HepG2 (cell line): ENCODE data around the gene APOC1. TPM values are rescaled to one million over a fixed set of nuclear protein-coding genes. Genes with fewer than 3 reads are reported as not detected.
A peak's percentile ranks its signal among the peaks of the same experiment; 100 is the strongest.

Experiments
- ETV5 ChIP-seq: IDR thresholded peaks from 2 replicates; pipeline ENCODE4 v1.6.1; 2018; ENCODE audit warnings: missing biosample characterization, missing genetic modification reagents, inconsistent platforms, borderline replicate concordance
- HMG20B ChIP-seq: conservative IDR thresholded peaks from 2 replicates; pipeline ENCODE4 v1.6.1; 2016; ENCODE audit warnings: missing genetic modification reagents, missing compliant biosample characterization
- KAT7 ChIP-seq: IDR thresholded peaks from 2 replicates; pipeline ENCODE4 v1.6.1; 2018; ENCODE audit warnings: borderline replicate concordance, missing compliant biosample characterization
- MEF2D ChIP-seq: sonication (generic); formaldehyde crosslinking; IDR thresholded peaks from 2 replicates; pipeline ENCODE4 v1.5.1; 2020; ENCODE audit warnings: mild to moderate bottlenecking, missing genetic modification reagents
- PCBP1 ChIP-seq: fragments of 200-400 bp; formaldehyde crosslinking; IDR thresholded peaks from 2 replicates; pipeline ENCODE4 v1.6.1; 2017; ENCODE audit warnings: mild to moderate bottlenecking, low read depth, low read length, borderline replicate concordance
- PLSCR1 ChIP-seq: sonication (generic); formaldehyde crosslinking; IDR thresholded peaks from 2 replicates; pipeline ENCODE4 v1.5.0; 2020; ENCODE audit warnings: missing genetic modification reagents, mild to moderate bottlenecking, borderline replicate concordance
- THAP9 ChIP-seq: sonication (generic); formaldehyde crosslinking; IDR thresholded peaks from 2 replicates; pipeline ENCODE4; 2020; ENCODE audit warnings: missing genetic modification reagents, mild to moderate bottlenecking, borderline replicate concordance
- TRIM22 ChIP-seq: fragments of 450-650 bp; IDR thresholded peaks from 2 replicates; pipeline ENCODE4 v1.6.1; 2017
- ZHX1 ChIP-seq: sonication (generic); formaldehyde crosslinking; IDR thresholded peaks from 2 replicates; pipeline ENCODE4 v1.8.1; 2022; ENCODE audit warnings: low read depth, mild to moderate bottlenecking, missing genetic modification reagents
- ZNF354B ChIP-seq: sonication (generic); formaldehyde crosslinking; IDR thresholded peaks from 2 replicates; pipeline ENCODE4 v1.8.0; 2022; ENCODE audit warnings: mild to moderate bottlenecking, missing genetic modification reagents
- ZNF431 ChIP-seq: sonication (generic); formaldehyde crosslinking; IDR thresholded peaks from 2 replicates; pipeline ENCODE4 v1.9.0; 2022; ENCODE audit warnings: missing genetic modification reagents, low read depth, mild to moderate bottlenecking, borderline replicate concordance
- ZNF562 ChIP-seq: sonication (generic); formaldehyde crosslinking; IDR thresholded peaks from 2 replicates; pipeline ENCODE4 v1.8.0; 2022; ENCODE audit warnings: missing genetic modification reagents, borderline replicate concordance
- ZNF563 ChIP-seq: sonication (generic); formaldehyde crosslinking; IDR thresholded peaks from 2 replicates; pipeline ENCODE4 v1.8.0; 2022; ENCODE audit warnings: mild to moderate bottlenecking, moderate library complexity, missing genetic modification reagents
- ZNF800 ChIP-seq: sonication (generic); formaldehyde crosslinking; IDR thresholded peaks from 2 replicates; pipeline ENCODE4 v1.4.0; 2020; ENCODE audit warnings: missing genetic modification reagents
- ZNF816 ChIP-seq: sonication (generic); formaldehyde crosslinking; IDR thresholded peaks from 2 replicates; pipeline ENCODE4 v1.8.0; 2022; ENCODE audit warnings: missing genetic modification reagents, mild to moderate bottlenecking, borderline replicate concordance
- polyA plus RNA-seq, 8 experiments: library from polyadenylated mRNA; depleted of rRNA in 3 of 8; stranded (reverse) in 7 of 8; unstranded in 1 of 8; fragments of >200 nt; fragmentation: Illumina TruSeq in 4 of 8; extraction: Trizol in 4 of 8; gene quantifications; 2 replicates each; pipeline versions ENCODE4 v1.2.1 to v1.2.3, GENCODE V29; 2011 to 2016; ENCODE audit warnings: low read depth in 4 of 8, missing spikeins in 1 of 8, mixed read lengths in 1 of 8; ENCODE audit not compliant: insufficient read depth in 1 of 8
- total RNA-seq, 5 experiments: library from RNA; depleted of rRNA; stranded (reverse); fragments of >200 nt; fragmentation: Illumina TruSeq; extraction: Trizol; gene quantifications; 2 replicates each; pipeline ENCODE4 v1.2.3, GENCODE V29; 2016; ENCODE audit warnings: low read depth in 1 of 5

The APOC1 gene
- total and polyA plus RNA-seq, 2 of the 13 experiments (the other 11 are each of a cell fraction or from before 2014, with no cell fraction given): 600 to 1,235 TPM

- 0 out of 2 replicates have a peak, but pooled peaks have one; percentile 30 for TF ChIP-seq ZNF800 (CRISPR knock-in tag)
- TF ChIP-seq PLSCR1 (CRISPR knock-in tag): no peak
- TF ChIP-seq ZNF816 (CRISPR knock-in tag): no peak
- peak; percentile 56; the same call in 1 of the 2 replicates for TF ChIP-seq ZHX1 (CRISPR knock-in tag)
- peak; percentile 88 for TF ChIP-seq MEF2D (CRISPR knock-in tag)
- no peak for TF ChIP-seq ZNF431
- TF ChIP-seq ZNF562 (CRISPR knock-in tag): no peak
- peak; percentile 57; the same call in 1 of the 2 replicates for TF ChIP-seq ETV5 (CRISPR knock-in tag)
- TF ChIP-seq THAP9 (CRISPR knock-in tag): peak; percentile 100
- no peak for TF ChIP-seq ZNF354B
- 0 out of 2 replicates have a peak, but pooled peaks have one; percentile 67 for TF ChIP-seq PCBP1
- no peak; the same call in 1 of the 2 replicates for TF ChIP-seq HMG20B
- no peak; the same call in 1 of the 2 replicates for TF ChIP-seq ZNF563 (CRISPR knock-in tag)
- peak; percentile 68; the same call in 1 of the 2 replicates for TF ChIP-seq KAT7
- TF ChIP-seq TRIM22: no peak
Measured at GRCh38 chr19:44890366-44891015, 23.9 kb upstream of the APOC1 start (continued).
